HG02588 (cell line): ENCODE results near the gene ZNF423.

ENCODE experiments used
- ATAC-seq: cut with Tn5 transposase; IDR thresholded peaks from one replicate; pipeline ENCODE4 v1.9.1; 2021; ENCODE audit warnings: mild to moderate bottlenecking, moderate library complexity; ENCODE audit not compliant: unreplicated experiment

The ZNF423 gene

DNA sequence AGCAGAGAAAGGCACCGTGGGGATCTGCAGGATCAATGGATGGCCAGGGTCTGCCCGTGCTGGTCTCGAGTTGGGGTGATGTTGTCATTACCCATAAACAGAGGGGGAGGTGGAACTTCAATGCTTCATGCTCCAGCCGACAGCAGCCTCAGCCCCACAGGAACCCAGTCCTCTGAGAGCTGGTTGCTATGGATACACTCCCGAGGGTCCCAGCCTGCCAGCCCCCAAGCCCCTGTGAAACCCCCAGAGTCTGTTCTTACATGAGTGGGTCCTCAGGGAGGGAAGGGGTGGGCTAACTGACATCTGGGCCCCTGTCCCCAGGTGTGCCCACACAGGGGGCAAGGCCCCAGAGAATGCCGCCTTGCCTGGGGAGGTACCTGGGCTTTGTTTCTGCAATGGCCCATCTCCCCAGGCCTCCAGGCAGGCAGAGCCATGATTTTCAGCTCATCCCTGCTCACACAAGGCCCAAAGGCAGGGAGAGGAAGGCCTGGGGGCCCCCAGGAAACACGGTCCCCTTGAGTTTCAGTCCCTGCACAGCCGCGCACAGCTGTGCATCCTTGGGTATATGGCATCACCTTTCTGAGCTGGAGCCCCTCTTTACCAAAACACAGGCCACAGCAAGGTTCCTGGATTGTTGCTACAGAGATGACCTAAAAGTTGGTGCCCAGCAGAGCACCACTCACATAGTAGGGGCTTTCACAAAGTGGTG, 223.7 kb downstream of the ZNF423 start:
- ATAC-seq = no peak

DNA sequence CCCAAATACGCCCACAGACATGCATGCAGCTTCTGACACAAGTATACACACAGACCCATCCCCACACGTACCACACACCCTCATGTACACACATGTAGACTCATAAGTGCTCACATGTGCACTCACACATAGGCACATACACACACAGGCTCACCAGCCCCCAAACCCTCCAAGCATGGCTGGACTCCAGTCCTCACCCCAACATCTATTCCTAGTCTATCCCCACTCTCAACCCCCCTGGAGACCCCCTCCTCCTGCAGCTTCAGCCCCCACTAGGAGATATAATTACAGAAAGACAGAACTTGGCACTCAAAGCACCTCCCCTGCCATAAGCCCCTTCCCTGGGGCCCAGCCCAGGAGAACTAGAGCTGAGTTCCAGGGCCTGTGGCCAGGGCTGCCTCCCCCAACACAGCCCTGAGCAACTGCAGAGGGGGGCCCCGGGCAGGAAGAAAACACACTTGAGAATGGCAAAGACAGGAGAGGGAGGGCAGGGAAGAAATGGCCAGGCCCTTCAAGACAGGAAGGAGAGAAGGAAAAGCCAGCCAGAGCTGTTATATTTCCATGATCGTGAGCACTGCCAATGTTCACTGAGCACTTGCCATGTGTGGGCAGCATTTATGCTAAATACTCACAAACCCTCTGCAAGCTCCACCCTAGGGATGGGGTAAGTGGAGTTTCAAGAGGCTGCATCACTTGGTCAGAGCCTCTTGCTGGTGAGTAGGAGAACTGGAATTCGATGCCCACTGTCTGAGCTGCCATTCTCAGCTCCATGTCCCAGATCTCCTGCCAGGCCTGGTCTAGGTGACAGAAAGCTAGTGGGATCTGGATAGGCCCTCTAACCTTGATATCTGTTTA, 224.5 kb downstream of the ZNF423 start:
- ATAC-seq = no peak

DNA sequence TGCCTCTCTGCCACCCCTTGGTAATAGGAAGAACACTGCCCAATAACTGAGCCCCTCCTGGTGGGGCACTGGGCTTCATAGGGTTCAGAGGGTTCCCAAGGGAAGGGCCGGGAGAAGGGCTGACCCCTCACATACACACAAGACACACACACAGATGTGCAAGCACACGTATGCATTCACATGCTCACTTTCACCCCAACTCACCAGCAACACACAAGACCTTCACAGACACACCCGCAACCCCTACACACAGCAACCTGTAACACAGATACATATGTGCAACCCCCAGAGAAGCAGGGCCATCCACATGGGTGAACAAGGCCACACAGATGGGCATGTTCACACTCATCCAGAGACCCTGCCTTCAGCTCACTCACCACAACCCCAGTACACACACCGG, 225.1 kb downstream of the ZNF423 start:
- ATAC-seq = no peak

DNA sequence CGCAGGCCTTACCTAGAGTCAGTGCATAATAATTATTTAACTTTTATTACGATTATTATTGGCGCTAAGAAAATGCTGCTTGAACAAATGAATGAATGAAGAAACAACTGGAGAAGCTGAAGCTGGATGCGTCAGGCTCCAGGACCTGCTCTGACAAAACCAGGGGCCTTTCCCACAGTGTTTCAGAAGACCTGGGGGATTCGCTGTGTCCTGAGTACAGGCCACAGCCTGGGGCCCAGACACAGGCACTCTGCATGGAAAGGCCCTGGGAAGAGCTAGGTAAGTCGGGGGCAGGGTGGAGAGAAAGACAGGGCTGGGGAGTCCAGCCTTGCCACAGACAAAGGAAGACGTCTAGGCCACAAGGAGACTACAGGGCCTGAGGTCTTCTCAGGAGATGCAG, 226.1 kb downstream of the ZNF423 start:
- ATAC-seq = no peak

DNA sequence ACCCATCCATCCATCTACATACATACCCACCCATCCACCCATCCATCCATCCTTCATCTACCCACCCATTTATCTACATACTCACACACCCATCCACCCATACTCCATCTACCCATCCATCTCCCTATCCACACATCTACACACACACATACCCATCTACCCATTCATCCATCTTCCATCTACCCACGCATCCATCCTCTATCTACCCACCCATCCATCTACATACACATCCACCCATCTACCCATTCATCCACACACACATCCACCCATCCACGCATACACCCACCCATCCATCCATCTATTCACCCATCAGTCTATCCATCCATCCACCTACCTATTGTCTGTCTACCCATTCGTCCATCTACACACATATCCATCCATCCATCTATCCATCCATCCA, 227.8 kb downstream of the ZNF423 start:
- ATAC-seq = no peak

DNA sequence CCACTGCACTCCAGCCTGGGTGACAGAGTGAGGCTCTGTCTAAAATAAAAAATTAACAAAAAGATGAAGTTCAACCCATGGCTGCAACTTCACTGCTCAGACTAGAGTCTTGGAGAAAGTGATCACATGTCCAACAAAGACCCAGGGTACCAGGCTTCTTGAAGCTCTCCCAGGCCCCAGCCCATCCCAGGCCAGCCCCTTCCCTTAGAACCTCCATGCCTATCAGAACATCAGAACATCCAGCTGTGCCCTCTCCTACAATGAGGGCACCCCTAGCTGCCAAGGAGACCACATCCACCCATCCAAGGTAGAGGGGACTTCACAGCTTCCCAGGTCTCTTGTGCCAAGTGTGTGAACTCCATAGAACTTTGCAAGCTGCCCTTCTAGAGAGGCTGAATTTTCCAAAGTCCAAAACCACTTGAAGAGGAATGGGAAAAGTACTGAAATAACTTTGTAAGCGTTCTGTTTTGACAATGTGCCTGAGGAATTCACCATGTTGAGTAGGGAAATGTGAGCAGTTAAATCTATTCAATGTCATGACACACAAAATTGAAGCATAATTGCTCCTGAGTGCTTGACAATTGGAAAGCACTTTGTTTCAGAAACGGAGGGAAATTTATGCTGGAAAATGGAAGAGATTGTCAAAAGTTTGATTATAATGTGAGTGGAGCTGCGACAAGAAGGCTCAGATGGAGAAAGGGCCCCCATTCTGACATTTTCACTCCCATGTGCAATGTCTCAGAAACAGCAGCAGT, 230.4 kb downstream of the ZNF423 start:
- no peak for ATAC-seq

DNA sequence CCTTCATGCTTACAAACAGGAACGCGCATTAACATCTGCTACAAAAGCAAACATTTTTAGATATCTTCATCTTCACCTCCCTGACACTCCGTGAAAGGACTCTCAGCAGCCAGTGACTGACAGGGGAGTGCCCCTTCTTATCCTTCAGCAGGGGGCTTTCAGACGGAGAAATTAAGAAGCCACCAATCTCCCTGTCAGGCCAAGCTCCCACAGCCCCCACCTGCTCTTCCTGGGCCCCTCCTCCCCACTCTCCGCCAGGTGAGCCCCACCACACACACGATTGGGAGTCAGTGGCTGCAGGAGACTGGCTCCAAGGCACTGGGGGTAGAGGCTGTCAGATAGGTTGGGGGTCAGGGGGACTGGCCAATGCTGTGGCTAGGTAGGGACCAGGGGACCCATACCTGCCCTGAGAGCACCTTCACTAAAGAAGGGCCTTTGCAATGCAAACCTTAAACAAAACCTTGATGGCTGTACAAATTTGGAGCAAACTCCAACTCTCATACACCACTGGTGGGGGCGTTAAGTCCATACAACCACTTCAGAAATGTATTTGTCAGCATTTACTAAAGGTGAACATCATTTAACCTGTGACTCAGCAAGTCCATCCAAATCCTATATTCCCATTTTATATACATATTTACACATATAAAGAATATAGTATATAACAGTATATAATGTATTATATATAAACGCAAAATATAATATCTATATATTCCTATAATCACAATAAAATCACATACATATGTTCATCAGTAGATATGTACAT, 232.2 kb downstream of the ZNF423 start:
- ATAC-seq = no peak

DNA sequence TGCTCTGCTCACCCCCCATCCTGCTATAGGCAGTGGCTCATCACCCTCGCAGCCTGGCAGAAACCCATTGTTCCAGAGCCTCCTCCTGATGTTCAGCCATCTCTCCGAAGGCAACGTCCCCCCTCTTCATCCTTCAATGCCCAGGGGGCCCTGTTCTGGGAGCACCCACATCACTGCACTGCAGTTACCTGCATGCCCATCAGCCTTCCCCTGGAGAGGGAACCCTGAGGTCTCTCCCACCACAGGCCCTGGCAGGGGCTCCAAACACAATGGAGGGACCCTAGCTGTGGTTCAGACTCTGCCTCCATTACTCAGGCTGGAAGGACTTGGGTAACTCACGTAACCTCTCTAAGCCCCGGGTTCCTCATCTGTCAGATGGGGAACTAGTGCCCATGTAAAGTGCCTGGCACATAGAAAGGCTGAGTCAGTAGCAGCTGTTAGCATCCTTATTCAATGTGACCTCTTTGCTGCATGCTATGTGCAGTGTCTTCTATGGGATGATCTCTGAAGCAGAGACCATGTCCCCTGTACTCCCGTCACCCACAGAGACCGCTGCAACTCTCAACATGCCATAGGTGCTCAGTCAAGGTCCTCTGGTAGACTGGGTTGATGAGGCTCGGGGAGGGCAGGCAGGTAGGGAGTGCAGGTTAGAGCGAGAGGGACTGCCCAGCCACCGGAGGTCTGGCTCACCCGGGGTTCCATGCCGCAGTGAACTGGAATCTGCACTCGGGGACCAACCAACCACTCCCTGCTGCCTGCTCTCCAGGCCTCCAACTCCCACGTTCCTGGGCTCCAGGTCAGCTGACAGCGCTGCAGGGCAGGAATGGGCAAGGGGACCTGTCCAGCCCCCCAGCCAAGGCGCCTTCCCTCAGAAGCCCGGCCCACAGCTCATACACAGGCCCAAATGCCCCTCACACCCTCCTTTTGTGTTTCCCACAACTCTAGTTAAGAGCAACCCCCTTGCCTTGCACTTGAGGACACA, 233.2 kb downstream of the ZNF423 start:
- no peak for ATAC-seq

DNA sequence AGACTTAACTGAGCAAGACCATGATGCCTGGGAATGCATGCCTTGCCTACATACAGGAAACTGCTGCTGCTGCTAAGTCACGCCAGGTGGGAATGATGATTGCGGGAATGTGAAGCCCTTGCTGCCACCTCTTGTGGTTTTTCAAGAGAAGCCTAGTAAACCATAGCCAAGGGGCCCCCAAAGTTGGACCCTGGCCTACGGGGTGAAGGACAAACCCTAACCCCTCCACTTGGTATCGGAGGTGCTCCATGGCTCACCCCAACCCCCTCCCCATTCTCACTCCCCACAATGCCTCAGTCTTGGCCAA, 233.9 kb downstream of the ZNF423 start:
- no peak for ATAC-seq

DNA sequence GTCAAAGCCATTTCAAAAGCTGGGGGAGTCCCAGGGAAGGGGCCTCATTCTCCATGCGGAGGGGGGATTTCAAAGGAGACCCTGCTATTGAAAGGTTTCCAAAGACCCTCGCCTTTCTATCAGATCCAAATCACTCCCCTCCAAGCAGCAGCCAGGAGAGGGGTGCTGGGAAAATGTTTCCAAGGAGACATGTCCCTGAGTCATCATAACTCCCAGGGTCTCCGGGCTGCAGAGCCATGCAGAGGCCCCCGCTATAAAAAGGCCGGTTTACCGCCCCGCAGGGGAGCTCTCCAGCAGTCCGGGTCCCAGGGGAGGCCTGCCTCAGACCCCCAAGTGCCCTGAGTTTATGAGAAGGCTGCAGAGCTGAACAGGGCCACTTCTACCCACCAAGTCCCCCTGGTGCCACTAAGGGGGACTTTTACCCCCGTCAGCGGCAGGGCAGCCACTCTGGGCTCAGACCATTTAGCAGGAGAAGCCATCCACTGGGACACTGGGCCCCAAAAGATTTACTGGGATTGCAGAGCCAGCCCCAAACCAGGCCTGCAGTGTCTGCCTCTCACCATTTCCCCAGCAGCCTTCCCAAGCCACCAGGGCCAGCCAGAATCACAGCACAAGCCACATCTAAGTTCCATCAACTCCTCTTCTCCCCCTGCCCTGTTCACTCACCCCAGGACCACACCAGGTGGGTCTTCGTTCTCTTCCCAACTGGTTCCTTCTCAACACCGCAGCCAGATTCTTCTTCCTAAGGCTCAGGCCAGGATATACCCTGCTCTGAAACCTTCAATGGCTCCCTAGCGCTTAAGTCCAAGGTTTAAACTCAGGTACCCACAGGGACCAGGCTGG, 234.4 kb downstream of the ZNF423 start:
- no peak for ATAC-seq

DNA sequence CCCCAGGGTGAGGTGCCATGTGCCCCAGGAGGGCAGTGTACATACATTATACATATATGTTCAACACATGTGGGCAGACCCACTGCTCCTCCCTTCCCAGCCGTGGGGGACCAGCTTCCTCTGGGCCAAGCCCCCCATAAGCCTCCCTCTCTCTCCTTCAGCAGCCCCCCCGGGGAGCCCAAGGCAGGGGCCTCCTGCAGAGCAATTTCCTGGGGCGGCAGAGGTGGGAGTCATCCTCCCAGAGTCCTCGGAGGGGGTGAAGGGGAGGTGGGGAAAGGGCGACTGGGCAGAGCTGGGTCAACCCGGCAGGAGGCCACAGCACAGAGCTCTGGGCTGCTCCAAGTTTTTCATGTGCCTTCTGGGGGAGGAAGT, 235.1 kb downstream of the ZNF423 start:
- no peak for ATAC-seq

DNA sequence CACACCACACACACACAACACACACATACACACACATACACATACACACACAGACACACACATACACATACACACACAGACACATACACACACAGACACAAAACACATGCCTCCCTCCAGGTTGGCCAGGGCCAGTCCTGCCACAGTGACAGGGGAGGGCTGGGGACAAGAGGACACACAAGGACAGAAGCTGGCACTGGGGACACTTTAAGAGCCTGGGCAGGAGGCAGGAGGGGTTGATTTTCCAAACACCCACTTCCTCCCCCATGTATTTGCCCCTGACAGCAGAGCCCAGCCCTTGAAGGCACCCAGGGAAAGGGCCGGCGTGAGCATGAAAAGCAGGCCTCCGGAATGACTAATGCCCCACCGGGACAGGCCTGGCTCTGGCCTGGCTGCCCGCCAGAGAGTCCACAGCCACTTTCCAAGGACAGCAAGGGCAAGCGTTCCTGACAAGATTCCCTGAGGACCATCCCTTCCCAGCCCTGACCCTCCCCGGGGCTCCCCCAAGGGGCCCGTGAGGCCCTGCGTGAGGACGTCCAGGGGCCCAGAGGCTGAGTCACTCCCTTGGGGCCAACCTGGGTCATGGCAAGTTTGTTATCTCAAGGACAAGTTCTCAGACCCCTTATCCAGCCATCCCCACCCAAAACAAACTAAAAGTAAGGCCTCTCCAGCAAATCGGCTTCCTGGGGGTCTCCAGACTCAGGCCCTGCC, 235.6 kb downstream of the ZNF423 start:
- no peak for ATAC-seq

DNA sequence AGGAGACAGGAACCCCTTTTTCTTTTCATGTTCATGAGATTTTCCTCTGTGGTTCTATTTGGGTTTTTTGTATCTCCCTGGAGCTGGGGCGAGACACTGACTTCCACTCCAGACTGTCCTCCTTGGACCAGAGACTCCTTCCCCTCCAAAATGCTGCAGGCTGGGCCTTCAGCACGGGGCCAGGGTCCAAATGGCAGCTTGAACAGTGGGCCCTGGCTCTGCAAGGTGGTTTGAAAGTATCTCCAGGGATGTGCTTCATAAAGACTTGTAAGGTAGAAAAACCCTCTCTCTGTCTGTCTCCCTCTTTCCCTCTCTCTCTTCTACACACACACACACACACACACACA, 236.1 kb downstream of the ZNF423 start:
- no peak for ATAC-seq

DNA sequence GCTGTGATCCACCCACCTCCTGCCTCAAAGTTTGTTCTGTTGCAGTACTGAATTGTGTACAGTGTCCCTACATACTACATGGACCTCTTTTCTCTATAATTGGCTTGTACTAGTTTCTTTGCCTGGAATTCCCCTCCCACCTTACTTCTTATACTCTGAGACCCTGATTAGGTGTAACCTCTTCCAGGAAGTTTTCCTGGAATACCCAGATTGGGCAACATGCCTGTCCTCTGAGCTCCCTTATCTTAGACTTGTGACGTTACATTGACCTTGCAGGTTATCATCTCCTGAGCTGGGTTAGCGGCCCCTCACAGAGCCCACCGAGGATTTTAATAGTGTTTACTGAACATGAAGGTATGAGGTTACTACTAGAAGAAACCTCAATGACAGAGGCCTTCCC, 237.0 kb downstream of the ZNF423 start:
- ATAC-seq = no peak

DNA sequence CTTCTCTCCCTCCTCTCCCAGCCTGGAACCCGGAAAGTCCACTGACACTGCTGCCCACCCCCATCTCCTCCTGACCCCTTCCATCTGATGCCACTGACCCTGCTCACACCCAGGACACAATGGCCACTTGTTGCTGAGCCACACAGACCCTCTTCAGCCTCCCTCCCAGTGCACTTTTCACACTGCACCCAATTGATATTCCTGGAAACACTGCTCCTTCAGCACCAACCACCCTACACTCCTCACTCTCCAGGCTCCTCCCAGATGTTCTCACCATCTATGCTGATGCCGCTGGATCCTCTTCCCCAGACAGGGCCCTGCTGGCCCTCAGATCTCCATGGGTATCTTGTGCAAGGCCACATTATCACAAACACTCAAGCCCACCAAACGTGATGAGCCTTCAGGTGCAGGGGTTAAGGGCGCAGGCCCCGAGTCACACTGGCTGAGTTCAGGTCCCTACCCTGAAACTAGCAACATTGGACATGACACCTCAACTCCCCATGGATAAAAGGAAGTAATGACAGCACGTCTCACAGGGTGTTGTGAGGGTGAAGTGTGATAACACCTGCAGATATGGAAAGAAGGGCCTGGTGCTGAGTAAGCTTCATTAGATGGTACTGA, 238.1 kb downstream of the ZNF423 start:
- ATAC-seq = no peak

DNA sequence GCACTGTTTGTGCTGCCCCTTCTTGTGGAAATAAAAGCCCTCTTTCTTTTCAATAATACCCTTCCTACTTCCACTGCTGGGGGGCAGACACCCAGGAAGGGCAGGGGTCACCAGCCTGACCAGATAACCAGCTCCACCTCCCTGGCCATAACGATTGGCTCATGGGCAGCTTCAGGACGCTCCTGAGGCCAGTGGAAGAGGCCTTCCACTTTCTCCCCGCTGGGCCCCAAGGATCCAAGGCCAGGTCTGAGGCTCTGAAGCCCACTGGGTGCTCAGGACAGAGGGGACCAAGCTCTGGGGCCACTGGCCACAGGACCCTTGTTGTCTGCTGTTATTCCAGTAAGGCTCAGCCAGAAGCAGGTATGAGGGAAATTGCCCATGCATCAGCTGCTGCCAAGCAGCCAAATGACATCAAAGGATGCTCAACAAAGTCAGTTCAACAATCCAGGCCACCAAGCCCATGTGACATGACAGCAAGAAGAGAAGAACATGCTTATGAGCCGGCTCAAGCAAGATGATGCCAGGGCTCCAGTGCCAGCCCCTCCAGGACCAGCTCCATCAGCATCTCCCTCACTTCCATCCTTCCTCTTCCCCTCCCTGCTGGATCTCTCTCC, 238.8 kb downstream of the ZNF423 start:
- no peak for ATAC-seq

DNA sequence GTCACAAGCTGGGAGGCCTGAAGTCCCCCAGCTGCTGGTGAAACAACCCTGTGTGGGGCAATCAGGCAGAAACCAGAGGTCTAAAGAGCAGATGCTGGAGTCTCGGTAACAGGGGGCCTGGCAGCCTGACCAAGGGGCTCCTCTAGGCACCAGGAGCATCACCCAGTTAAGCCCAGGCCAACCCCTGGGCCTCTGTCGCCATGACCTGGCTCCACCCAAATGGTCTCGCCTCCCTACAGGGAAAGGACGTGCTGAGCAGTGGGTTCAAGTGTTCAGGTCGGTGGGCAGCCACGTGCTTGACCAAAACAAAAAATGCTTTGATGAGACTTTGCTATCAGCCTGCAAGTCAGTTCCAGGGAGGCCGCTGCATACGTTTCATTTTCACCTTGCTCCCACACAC, 240.3 kb downstream of the ZNF423 start:
- ATAC-seq = no peak

DNA sequence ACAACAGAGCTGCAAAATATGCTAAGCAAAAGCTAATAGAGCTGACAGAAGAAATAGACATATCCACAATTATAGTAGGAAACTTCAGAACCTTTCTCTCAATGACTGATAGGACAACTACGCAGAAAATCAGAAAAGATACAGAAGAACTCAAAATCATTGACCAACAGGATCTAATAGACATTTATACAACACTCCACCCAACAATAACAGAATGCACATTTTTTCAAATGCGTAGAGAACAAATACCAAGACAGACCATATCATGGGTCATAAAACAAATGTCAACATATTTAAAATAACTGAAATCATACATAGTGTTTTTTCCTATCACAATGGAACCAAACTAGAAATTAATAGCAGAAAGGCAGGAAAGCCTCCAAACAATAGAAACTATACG, 244.9 kb downstream of the ZNF423 start:
- no peak for ATAC-seq
